GM23338 (cell line): ENCODE measurements around the gene EXOC4. TPM values are rescaled to one million over a fixed set of nuclear protein-coding genes. Genes with fewer than 3 reads are reported as not detected.

Experiments used
- ATAC-seq: fragments of 200-7000 bp; cut with Tn5 transposase; 3 replicates; pipeline ENCODE4 v1.9.1; 2020
- DNase-seq: peaks from one replicate; pipeline ENCODE4 v3.0.0-alpha.2; 2015; ENCODE audit warnings: low spot score
- H2AFZ ChIP-seq: fragments of 200-600 bp; sonication (generic); 2 replicates; pipeline ENCODE4 v1.8.0; 2016; ENCODE audit warnings: antibody characterized with exemption, mild to moderate bottlenecking, moderate library complexity
- H3F3A ChIP-seq: fragments of 200-600 bp; sonication (generic); replicated peaks from 2 replicates; pipeline ENCODE4 v1.8.0; 2017; ENCODE audit warnings: antibody characterized with exemption, mixed run types, low read depth
- H3K27ac ChIP-seq: fragments of 200-600 bp; sonication (generic); 2 replicates; pipeline ENCODE4 v1.6.1; 2016; ENCODE audit warnings: low read depth
- H3K27me3 ChIP-seq: fragments of 200-600 bp; sonication (generic); 2 replicates; pipeline ENCODE4 v1.8.0; 2016; ENCODE audit warnings: mild to moderate bottlenecking, mixed run types, moderate library complexity; ENCODE audit not compliant: insufficient read depth
- H3K36me3 ChIP-seq: fragments of 200-600 bp; sonication (generic); 2 replicates; pipeline ENCODE4 v1.8.0; 2016; ENCODE audit warnings: mild to moderate bottlenecking; ENCODE audit not compliant: insufficient read depth
- H3K4me1 ChIP-seq: fragments of 200-600 bp; sonication (generic); 2 replicates; pipeline ENCODE4 v1.8.0; 2016; ENCODE audit warnings: mild to moderate bottlenecking, moderate library complexity; ENCODE audit not compliant: insufficient read depth
- H3K4me2 ChIP-seq: fragments of 200-600 bp; sonication (generic); 2 replicates; pipeline ENCODE4 v1.7.1; 2017; ENCODE audit warnings: mixed run types
- H3K4me3 ChIP-seq: fragments of 200-600 bp; sonication (generic); 2 replicates; pipeline ENCODE4 v1.6.1; 2016; ENCODE audit warnings: mixed run types
- H3K79me2 ChIP-seq: fragments of 200-600 bp; sonication (generic); replicated peaks from 2 replicates; pipeline ENCODE4 v1.8.0; 2017; ENCODE audit warnings: mild to moderate bottlenecking; ENCODE audit not compliant: insufficient read depth
- H3K9me2 ChIP-seq: fragments of 200-600 bp; sonication (generic); 2 replicates; pipeline ENCODE4 v1.8.0; 2017; ENCODE audit not compliant: insufficient read depth
- H4K20me1 ChIP-seq: fragments of 200-600 bp; sonication (generic); replicated peaks from 2 replicates; pipeline ENCODE4 v1.8.0; 2017; ENCODE audit warnings: mild to moderate bottlenecking; ENCODE audit not compliant: insufficient read depth
- H3K27ac Mint-ChIP-seq: 2 replicates; pipeline ENCODE4 v1.8.0; 2020; ENCODE audit warnings: inconsistent platforms, mild to moderate bottlenecking, moderate library complexity, mixed read lengths
- H3K27me3 Mint-ChIP-seq: 3 replicates; pipeline ENCODE4 v1.8.0; 2022; ENCODE audit warnings: low read depth, mild to moderate bottlenecking, moderate library complexity, mixed read lengths, inconsistent platforms; ENCODE audit not compliant: insufficient read depth, poor library complexity
- H3K36me3 Mint-ChIP-seq: 3 replicates; pipeline ENCODE4 v1.8.0; 2021; ENCODE audit warnings: low read depth, mild to moderate bottlenecking, inconsistent platforms, moderate library complexity, mixed read lengths
- H3K4me1 Mint-ChIP-seq: 3 replicates; pipeline ENCODE4 v1.8.0; 2020; ENCODE audit warnings: mild to moderate bottlenecking, inconsistent platforms, mixed read lengths
- H3K4me3 Mint-ChIP-seq: 3 replicates; pipeline ENCODE4 v1.8.0; 2021; ENCODE audit warnings: moderate library complexity, mild to moderate bottlenecking, inconsistent platforms, mixed read lengths
- H3K9me3 Mint-ChIP-seq: 3 replicates; pipeline ENCODE4 v1.8.0; 2020; ENCODE audit warnings: moderate library complexity, mild to moderate bottlenecking, inconsistent platforms, mixed read lengths
- CREB1 ChIP-seq: fragments of 250-450 bp; sonication (Bioruptor Pico); IDR thresholded peaks from 2 replicates; pipeline ENCODE4 v1.5.0; 2020; ENCODE audit warnings: low read depth, mild to moderate bottlenecking, moderate library complexity
- CTCF ChIP-seq, 2 experiments: fragments of 200-600 bp in 1 of 2; sonication (generic) in 1 of 2; conservative IDR thresholded peaks; 2 replicates each; pipeline versions ENCODE4 v1.5.1 to v1.6.1; 2016 to 2017; ENCODE audit warnings: antibody characterized with exemption in 2 of 2, low read depth in 2 of 2, mild to moderate bottlenecking in 2 of 2, moderate library complexity in 1 of 2
- ETS1 ChIP-seq: IDR thresholded peaks from 2 replicates; pipeline ENCODE4 v1.6.1; 2016; ENCODE audit warnings: antibody characterized with exemption
- EZH2 ChIP-seq: fragments of 200-600 bp; sonication (generic); IDR thresholded peaks from one replicate; pipeline ENCODE4 v1.8.0; 2017; ENCODE audit warnings: antibody characterized with exemption, mild to moderate bottlenecking, low read depth; ENCODE audit not compliant: unreplicated experiment
- EZH2phosphoT487 ChIP-seq: fragments of 200-600 bp; sonication (generic); IDR thresholded peaks from one replicate; pipeline ENCODE4 v1.8.1; 2018; ENCODE audit warnings: antibody characterized with exemption; ENCODE audit not compliant: unreplicated experiment
- JUNB ChIP-seq: IDR thresholded peaks from one replicate; pipeline ENCODE4 v1.6.1; 2016; ENCODE audit warnings: antibody characterized with exemption; ENCODE audit not compliant: unreplicated experiment
- NANOG ChIP-seq: IDR thresholded peaks from 2 replicates; pipeline ENCODE4 v1.6.1; 2016; ENCODE audit warnings: antibody characterized with exemption, borderline replicate concordance
- POLR2AphosphoS5 ChIP-seq: IDR thresholded peaks from 2 replicates; pipeline ENCODE4 v1.6.1; 2016; ENCODE audit warnings: antibody characterized with exemption, low read depth
- REST ChIP-seq: IDR thresholded peaks from one replicate; pipeline ENCODE4 v1.6.1; 2018; ENCODE audit warnings: antibody characterized with exemption; ENCODE audit not compliant: unreplicated experiment
- STAT1 ChIP-seq: IDR thresholded peaks from one replicate; pipeline ENCODE4 v1.6.1; 2016; ENCODE audit warnings: antibody characterized with exemption; ENCODE audit not compliant: unreplicated experiment
- ZNF114 ChIP-seq: fragments of 250-450 bp; sonication (Bioruptor Pico); IDR thresholded peaks from 2 replicates; pipeline ENCODE4 v1.5.0; 2020; ENCODE audit warnings: mild to moderate bottlenecking, moderate library complexity
- ZNF331 ChIP-seq: fragments of 250-450 bp; sonication (Bioruptor Pico); IDR thresholded peaks from 2 replicates; pipeline ENCODE4 v1.5.0; 2020; ENCODE audit warnings: low read depth, mild to moderate bottlenecking, moderate library complexity
- ZNF462 ChIP-seq: fragments of 250-450 bp; sonication (Bioruptor Pico); IDR thresholded peaks from 2 replicates; pipeline ENCODE4 v1.5.0; 2020; ENCODE audit warnings: mild to moderate bottlenecking, moderate library complexity
- polyA plus RNA-seq: library from polyadenylated mRNA; unstranded; fragments of >200 nt; fragmentation: Nextera tagmentation; extraction: Ambion mirVana; gene quantifications from 2 replicates; pipeline ENCODE4 v1.2.1, GENCODE V29; 2016
- total RNA-seq: library from RNA; depleted of rRNA; stranded (reverse); fragments of >200 nt; shearing (Covaris generic); gene quantifications from 2 replicates; pipeline ENCODE4 v1.2.3, GENCODE V29; 2014

EXOC4 gene
- total and polyA plus RNA-seq, 2 experiments from 2014 or later = 37.5 to 52.7 TPM

DNA sequence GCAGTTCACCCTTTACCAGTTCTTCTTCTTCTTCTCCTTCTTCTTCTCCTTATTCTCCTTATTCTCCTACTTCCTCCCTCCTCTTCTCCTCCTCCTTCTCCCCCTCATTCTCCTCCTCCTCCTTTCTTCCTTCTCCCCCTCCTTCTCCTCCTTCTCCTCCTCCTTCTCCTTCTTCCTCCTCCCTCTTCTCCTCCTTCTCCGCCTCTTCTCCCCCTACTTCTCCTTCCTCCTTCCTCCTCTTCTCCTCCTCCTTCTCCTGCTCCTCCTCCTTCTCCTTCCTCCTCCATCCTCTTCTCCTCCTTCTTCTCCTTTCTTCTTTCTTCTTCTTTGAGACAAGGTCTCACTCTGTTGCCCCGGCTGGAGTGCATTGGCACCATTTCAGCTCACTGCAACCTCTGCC lies 816.3 kb downstream of the EXOC4 start:
- H3K36me3 ChIP-seq = no peaks in the 10 kb centered on the region
- no peaks in the 10 kb centered on the region for H4K20me1 ChIP-seq
- TF ChIP-seq REST (no peak), JUNB (no peak), ZNF114 (no peak), ETS1 (no peak), CTCF (conservative IDR thresholded peaks at IDR 0.05; ENCODE audit: low read depth in 2 of 2) (no peak), STAT1 (no peak), EZH2 (no peak), POLR2AphosphoS5 (no peak), ZNF331 (no peak), CREB1 (CRISPR knock-in tag) (no peak), ZNF462 (CRISPR knock-in tag) (no peak), EZH2phosphoT487 (no peak), NANOG (no peak)
- Mint-ChIP-seq H3K27me3 (peaks cover 13% of the 10 kb centered on the region), H3K4me1 (peaks cover 3% of the 10 kb centered on the region; the same call in 2 of the 3 replicates), H3K9me3 (no peaks in the 10 kb centered on the region), H3K4me3 (no peak overlapping the region), H3K27ac (no peak overlapping the region), H3K36me3 (peaks cover 24% of the 10 kb centered on the region)
- no peaks in the 10 kb centered on the region for H3K4me1 ChIP-seq
- no peaks in the 10 kb centered on the region for H3K79me2 ChIP-seq
- peaks cover 10% of the 10 kb centered on the region; the same call in 1 of the 2 replicates for H3K9me2 ChIP-seq
- ATAC-seq (no peak), DNase-seq (no peak)
- H2AFZ ChIP-seq = no peak overlapping the region
- no peak overlapping the region for H3K4me3 ChIP-seq
- H3K27ac ChIP-seq = no peak overlapping the region
- no peaks in the 10 kb centered on the region for H3K27me3 ChIP-seq
- H3F3A ChIP-seq = no peaks in the 10 kb centered on the region
- no peak overlapping the region for H3K4me2 ChIP-seq
